CD4-positive, alpha-beta T cell (primary cell): ENCODE results near the gene PARP12. TPM values are rescaled to one million over a fixed set of nuclear protein-coding genes. Genes with fewer than 3 reads are reported as not detected.

Source experiments
- ATAC-seq: fragments of 200-7000 bp; cut with Tn5 transposase; one replicate; pipeline ENCODE4 v1.10.0; 2022; ENCODE audit warnings: mild to moderate bottlenecking; ENCODE audit not compliant: poor library complexity
- CTCF ChIA-PET: fragments of 350-600 bp; sonication (Branson Sonifier 250); formaldehyde crosslinking; loops from one replicate; lab custom pipeline; 2021; ENCODE audit warnings: antibody characterized with exemption, inconsistent platforms; lab: Charles Lee
- POLR2A ChIA-PET: fragments of 350-600 bp; sonication (Branson Sonifier 250); formaldehyde crosslinking; loops from one replicate; lab custom pipeline; 2021; ENCODE audit warnings: antibody characterized with exemption, inconsistent platforms; lab: Charles Lee
- DNase-seq, 14 experiments: peaks; one replicate each; pipeline ENCODE4 v3.0.0-alpha.2; 2013 to 2020; ENCODE audit warnings: mixed read lengths in 2 of 14
- H3K27ac ChIP-seq, 2 donors: one replicate each; pipeline versions ENCODE4 v1.5.1 to v1.7.0; 2013; ENCODE audit warnings: low read length in 2 of 2, low read depth in 1 of 2, mild to moderate bottlenecking in 1 of 2
- H3K27me3 ChIP-seq, 2 experiments: 1 replicate in 1 of 2; 2 replicates in 1 of 2; pipeline versions ENCODE4 v1.6.1 to v1.7.0; 2013; ENCODE audit warnings: low read length in 2 of 2, control low read depth in 1 of 2, mild to moderate bottlenecking in 1 of 2, moderate library complexity in 1 of 2; ENCODE audit not compliant: insufficient read depth in 2 of 2, control insufficient read depth in 1 of 2
- H3K36me3 ChIP-seq: one replicate; pipeline ENCODE4 v1.6.1; 2013; ENCODE audit warnings: low read length, control low read depth; ENCODE audit not compliant: insufficient read depth
- H3K4me1 ChIP-seq: one replicate; pipeline ENCODE4 v1.6.1; 2013; ENCODE audit warnings: low read length, control low read depth; ENCODE audit not compliant: insufficient read depth
- H3K4me3 ChIP-seq: one replicate; pipeline ENCODE4 v1.5.1; 2013; ENCODE audit warnings: mild to moderate bottlenecking, low read length, moderate library complexity
- H3K9me3 ChIP-seq, 2 experiments: 1 replicate in 1 of 2; 2 replicates in 1 of 2; pipeline versions ENCODE4 v1.6.1 to v1.7.0; 2013; ENCODE audit warnings: low read length in 2 of 2, mild to moderate bottlenecking in 2 of 2, control low read depth in 1 of 2, moderate library complexity in 1 of 2; ENCODE audit not compliant: control insufficient read depth in 1 of 2, insufficient read depth in 1 of 2
- H3K27ac Mint-ChIP-seq: one replicate; pipeline ENCODE4 v1.8.0; 2020; ENCODE audit warnings: mixed read lengths
- H3K27me3 Mint-ChIP-seq: one replicate; pipeline ENCODE4 v1.8.0; 2021; ENCODE audit warnings: mixed read lengths
- H3K36me3 Mint-ChIP-seq: one replicate; pipeline ENCODE4 v1.8.0; 2021; ENCODE audit warnings: low read depth, mixed read lengths
- H3K4me1 Mint-ChIP-seq: one replicate; pipeline ENCODE4 v1.8.0; 2021; ENCODE audit warnings: low read depth, mixed read lengths
- H3K4me3 Mint-ChIP-seq: one replicate; pipeline ENCODE4 v1.8.0; 2020; ENCODE audit warnings: mild to moderate bottlenecking, mixed read lengths
- H3K9me3 Mint-ChIP-seq: one replicate; pipeline ENCODE4 v1.8.0; 2020; ENCODE audit warnings: mixed read lengths
- CTCF ChIP-seq: fragments of 200-600 bp; IDR thresholded peaks from one replicate; pipeline ENCODE4 v1.8.0; 2022; ENCODE audit warnings: antibody characterized with exemption, mild to moderate bottlenecking
- intact Hi-C, 2 experiments: fragments of 100-400 bp; cut with DNase I in 1 of 2; cut with micrococcal nuclease in 1 of 2; formaldehyde crosslinking; loops; one replicate each; pipeline versions ENCODE4 v1.15.1 to v1.9.0; 2023 to 2025; cut with DNase I, micrococcal nuclease
- total RNA-seq, 174 experiments: library from RNA in 2 of 174; stranded (reverse) in 2 of 174; gene quantifications; one replicate each; pipeline ENCODE4 v1.2.3 and lab custom pipeline; 2021 to 2026

The PARP12 gene
- total RNA-seq, 2 experiments from 2014 or later: 76.7 to 78.5 TPM

GRCh38 chr7:140034421-140034820 lies 28.3 kb downstream of the PARP12 start:
- no peak for ATAC-seq
- POLR2A ChIA-PET: interaction anchor here (1.2 kb wide), 1 partner anchor 11 kb away, joined by 3 read pairs; no protein-coding TSS in a partner anchor

GRCh38 chr7:140033779-140034363 lies 28.9 kb downstream of the PARP12 start:
- peaks cover 22% of the 10 kb centered on the region for H3K4me1 ChIP-seq
- peaks cover 40% of the 10 kb centered on the region for H3K36me3 ChIP-seq
- H3K4me3 ChIP-seq: no peak overlapping the region
- H3K27ac ChIP-seq: no peak overlapping the region
- H3K27me3 ChIP-seq: no peaks in the 10 kb centered on the region
- no peaks in the 10 kb centered on the region for H3K9me3 ChIP-seq
- Mint-ChIP-seq H3K36me3 (peaks cover 90% of the 10 kb centered on the region), H3K4me3 (no peak overlapping the region), H3K27ac (no peak overlapping the region), H3K9me3 (no peaks in the 10 kb centered on the region), H3K4me1 (peaks cover 46% of the 10 kb centered on the region), H3K27me3 (no peaks in the 10 kb centered on the region)
- ATAC-seq (no peak), DNase-seq (no peak)
- ChIA-PET POLR2A (interaction anchor here (1.2 kb wide), 1 partner anchor 11 kb away, joined by 3 read pairs; no protein-coding TSS in a partner anchor), CTCF (no interaction called here)
- intact Hi-C loops: no loop called here
- TF ChIP-seq CTCF: no peak

More at GRCh38 chr7:140034421-140034820, 28.3 kb downstream of the PARP12 start:
- CTCF ChIA-PET: no interaction called here
- no peaks in the 10 kb centered on the region for H3K27me3 Mint-ChIP-seq
- H3K9me3 Mint-ChIP-seq: no peaks in the 10 kb centered on the region
- H3K4me1 Mint-ChIP-seq: peaks cover 51% of the 10 kb centered on the region
- no peak overlapping the region for H3K27ac Mint-ChIP-seq
- H3K27ac ChIP-seq: no peak overlapping the region
- TF ChIP-seq CTCF: no peak
- no peak overlapping the region for H3K4me3 Mint-ChIP-seq
- no peak overlapping the region for H3K4me3 ChIP-seq
- H3K36me3 ChIP-seq: peaks cover 46% of the 10 kb centered on the region
- DNase-seq: no peak
- peaks cover 90% of the 10 kb centered on the region for H3K36me3 Mint-ChIP-seq
- intact Hi-C loops: no loop called here
- no peaks in the 10 kb centered on the region for H3K9me3 ChIP-seq
- H3K4me1 ChIP-seq: peaks cover 22% of the 10 kb centered on the region
- no peaks in the 10 kb centered on the region for H3K27me3 ChIP-seq

- H3K4me3 Mint-ChIP-seq: no peak overlapping the region
- peaks cover 22% of the 10 kb centered on the region for H3K4me1 ChIP-seq
- no peaks in the 10 kb centered on the region for H3K27me3 Mint-ChIP-seq
Measured at GRCh38 chr7:140033036-140033435, 29.7 kb downstream of the PARP12 start.

More at GRCh38 chr7:140033036-140033435, 29.7 kb downstream of the PARP12 start:
- H3K36me3 ChIP-seq: peaks cover 48% of the 10 kb centered on the region
- H3K4me1 Mint-ChIP-seq: peaks cover 38% of the 10 kb centered on the region
- no peaks in the 10 kb centered on the region for H3K27me3 ChIP-seq
- DNase-seq (no peak), ATAC-seq (no peak)
- no peak overlapping the region for H3K27ac Mint-ChIP-seq
- intact Hi-C loops: no loop called here
- ChIA-PET POLR2A (no interaction called here), CTCF (no interaction called here)
- H3K9me3 Mint-ChIP-seq: no peaks in the 10 kb centered on the region
- H3K4me3 ChIP-seq: no peak overlapping the region
- H3K27ac ChIP-seq: no peak overlapping the region
- peaks cover 90% of the 10 kb centered on the region for H3K36me3 Mint-ChIP-seq
- no peak for TF ChIP-seq CTCF
- H3K9me3 ChIP-seq: no peaks in the 10 kb centered on the region
